Testis (tissue), 2 donors: ENCODE data around the gene CP.

Experiments
- POLR2A ChIP-seq: fragments of 450-650 bp; IDR thresholded peaks from one replicate; pipeline ENCODE4 v1.6.1; 2017; ENCODE audit warnings: antibody characterized with exemption, mild to moderate bottlenecking, moderate library complexity
- TF ChIP-seq, protein P1 (sequence below), 3 experiments: fragments of 450-650 bp in 2 of 3; fragments of 200-600 bp in 1 of 3; sonication (generic) in 1 of 3; IDR thresholded peaks; one replicate each; pipeline ENCODE4 v1.5.1; 2016 to 2019; ENCODE audit warnings: antibody characterized with exemption in 3 of 3, mild to moderate bottlenecking in 2 of 3, moderate library complexity in 1 of 3

DNA sequence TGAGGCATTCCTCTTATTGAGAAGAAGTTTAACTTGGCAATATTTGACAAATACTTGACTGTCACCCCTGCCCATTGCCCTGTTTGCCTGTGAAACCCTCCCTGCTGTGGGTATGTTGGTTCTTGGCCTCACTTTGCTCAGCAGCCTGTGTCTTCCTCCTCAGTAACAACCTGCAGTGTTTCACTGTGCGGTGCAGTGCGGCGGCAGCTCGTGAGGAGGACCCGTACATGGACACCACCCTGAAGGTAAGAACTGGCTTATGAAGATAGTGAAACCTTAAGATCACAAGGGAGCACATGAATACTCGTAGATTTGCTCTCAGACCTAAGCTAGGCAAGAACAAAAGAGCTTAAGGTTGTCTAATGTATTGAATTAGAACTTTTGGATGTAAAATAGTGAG is 71.2 kb downstream of the CP start:
- TF ChIP-seq, protein P1, sequence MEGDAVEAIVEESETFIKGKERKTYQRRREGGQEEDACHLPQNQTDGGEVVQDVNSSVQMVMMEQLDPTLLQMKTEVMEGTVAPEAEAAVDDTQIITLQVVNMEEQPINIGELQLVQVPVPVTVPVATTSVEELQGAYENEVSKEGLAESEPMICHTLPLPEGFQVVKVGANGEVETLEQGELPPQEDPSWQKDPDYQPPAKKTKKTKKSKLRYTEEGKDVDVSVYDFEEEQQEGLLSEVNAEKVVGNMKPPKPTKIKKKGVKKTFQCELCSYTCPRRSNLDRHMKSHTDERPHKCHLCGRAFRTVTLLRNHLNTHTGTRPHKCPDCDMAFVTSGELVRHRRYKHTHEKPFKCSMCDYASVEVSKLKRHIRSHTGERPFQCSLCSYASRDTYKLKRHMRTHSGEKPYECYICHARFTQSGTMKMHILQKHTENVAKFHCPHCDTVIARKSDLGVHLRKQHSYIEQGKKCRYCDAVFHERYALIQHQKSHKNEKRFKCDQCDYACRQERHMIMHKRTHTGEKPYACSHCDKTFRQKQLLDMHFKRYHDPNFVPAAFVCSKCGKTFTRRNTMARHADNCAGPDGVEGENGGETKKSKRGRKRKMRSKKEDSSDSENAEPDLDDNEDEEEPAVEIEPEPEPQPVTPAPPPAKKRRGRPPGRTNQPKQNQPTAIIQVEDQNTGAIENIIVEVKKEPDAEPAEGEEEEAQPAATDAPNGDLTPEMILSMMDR (IDR thresholded peaks at IDR 0.05): no peak
- TF ChIP-seq POLR2A: no peak
